ENCODE measurements around the gene HINT1. TPM values are rescaled to one million over a fixed set of nuclear protein-coding genes. Genes with fewer than 3 reads are reported as not detected.

HINT1 gene
- total and polyA plus RNA-seq, 7 donors: 205 to 441 (median 280) TPM

- Histone ChIP-seq H3K36me3 (ENCODE audit: insufficient read depth in 1 of 2, low read depth in 1 of 2) (no peaks in the 10 kb centered on the region), H3K27me3 (ENCODE audit: insufficient read depth in 3 of 3, low read length in 2 of 3) (no peaks in the 10 kb centered on the region), H3K27ac (no peak overlapping the region), H3K9me3 (no peaks in the 10 kb centered on the region), H3K4me1 (no peaks in the 10 kb centered on the region), H3K4me3 (no peak overlapping the region)
- TF ChIP-seq CTCF (IDR thresholded peaks at IDR 0.05): no peak
- ATAC-seq (no peak), DNase-seq (no peak)
- intact Hi-C loops (cut with DNase I): no loop called here
Measured at GRCh38 chr5:131210151-131210510, 45.1 kb upstream of the HINT1 start.

- H3K27ac ChIP-seq: no peak overlapping the region
- no peaks in the 10 kb centered on the region for H3K9me3 ChIP-seq
- no peak overlapping the region for H3K4me3 ChIP-seq
- no peaks in the 10 kb centered on the region for H3K27me3 ChIP-seq (ENCODE audit: insufficient read depth in 3 of 3, low read length in 2 of 3)
- H3K36me3 ChIP-seq (ENCODE audit: insufficient read depth in 1 of 2, low read depth in 1 of 2): no peaks in the 10 kb centered on the region
- ATAC-seq (no peak), DNase-seq (no peak)
- WGBS, 3 donors: 57 to 65% (median 62%) methylated on average over 6 of the region's 6 CpGs
- no peak for TF ChIP-seq CTCF (IDR thresholded peaks at IDR 0.05)
- no peaks in the 10 kb centered on the region for H3K4me1 ChIP-seq
- intact Hi-C loops (cut with DNase I): no loop called here
Measured at GRCh38 chr5:131209506-131210150, 44.6 kb upstream of the HINT1 start.

GRCh38 chr5:131209175-131209505 is 44.1 kb upstream of the HINT1 start:
- DNase-seq: no peak
- Histone ChIP-seq H3K27ac (no peak overlapping the region), H3K4me3 (no peak overlapping the region), H3K27me3 (ENCODE audit: insufficient read depth in 3 of 3, low read length in 2 of 3) (no peaks in the 10 kb centered on the region), H3K4me1 (no peaks in the 10 kb centered on the region), H3K9me3 (no peaks in the 10 kb centered on the region), H3K36me3 (ENCODE audit: insufficient read depth in 1 of 2, low read depth in 1 of 2) (no peaks in the 10 kb centered on the region)
- no peak for TF ChIP-seq CTCF (IDR thresholded peaks at IDR 0.05)
- intact Hi-C loops (cut with DNase I): no loop called here
- WGBS, 3 donors: 73 to 81% (median 76%) methylated on average over 1 of the region's 1 CpG
- no peak for ATAC-seq

- Histone ChIP-seq H3K36me3 (ENCODE audit: insufficient read depth in 1 of 2, low read depth in 1 of 2) (peaks cover 0 to 5% of the 10 kb centered on the region in 2 donors), H3K27ac (no peak overlapping the region), H3K27me3 (ENCODE audit: insufficient read depth in 3 of 3, low read length in 2 of 3) (no peaks in the 10 kb centered on the region), H3K4me3 (no peak overlapping the region), H3K9me3 (no peaks in the 10 kb centered on the region), H3K4me1 (no peaks in the 10 kb centered on the region)
- TF ChIP-seq CTCF (IDR thresholded peaks at IDR 0.05): no peak
- no peak for ATAC-seq
- intact Hi-C loops (cut with DNase I): no loop called here
- 59 to 78% (median 62%) methylated on average over 1 of the region's 1 CpG for WGBS, 3 donors
- no peak for DNase-seq
Measured at GRCh38 chr5:131206772-131207171, 41.7 kb upstream of the HINT1 start.

GRCh38 chr5:131206061-131206460 is 41.0 kb upstream of the HINT1 start:
- DNase-seq: no peak
- H3K27ac ChIP-seq: no peak overlapping the region
- intact Hi-C loops (cut with DNase I): no loop called here
- no peak for TF ChIP-seq CTCF (IDR thresholded peaks at IDR 0.05)
- H3K9me3 ChIP-seq: no peaks in the 10 kb centered on the region
- ATAC-seq: no peak
- H3K27me3 ChIP-seq (ENCODE audit: insufficient read depth in 3 of 3, low read length in 2 of 3): no peaks in the 10 kb centered on the region
- peaks cover 0 to 5% of the 10 kb centered on the region in 2 donors for H3K36me3 ChIP-seq (ENCODE audit: insufficient read depth in 1 of 2, low read depth in 1 of 2)
- H3K4me1 ChIP-seq: no peaks in the 10 kb centered on the region
- WGBS, 3 donors: 84 to 96% (median 87%) methylated on average over 2 of the region's 2 CpGs
- no peak overlapping the region for H3K4me3 ChIP-seq
